Nephron (organoid): ENCODE measurements around the gene PLEKHO2.

Experiments used
- H3K27ac Mint-ChIP-seq, 3 experiments: 2 replicates each; pipeline ENCODE4 v1.8.0; 2020; ENCODE audit warnings: mixed read lengths in 3 of 3, mild to moderate bottlenecking in 2 of 3, moderate library complexity in 1 of 3
- H3K27me3 Mint-ChIP-seq: 2 replicates; pipeline ENCODE4 v1.8.0; 2021; ENCODE audit warnings: low read depth, mild to moderate bottlenecking, moderate library complexity, mixed read lengths
- H3K36me3 Mint-ChIP-seq: 2 replicates; pipeline ENCODE4 v1.8.0; 2020; ENCODE audit warnings: low read depth, mixed read lengths
- H3K4me1 Mint-ChIP-seq: 2 replicates; pipeline ENCODE4 v1.8.0; 2020; ENCODE audit warnings: mixed read lengths
- H3K4me3 Mint-ChIP-seq, 3 experiments: 2 replicates each; pipeline ENCODE4 v1.8.0; 2020; ENCODE audit warnings: mild to moderate bottlenecking in 3 of 3, mixed read lengths in 3 of 3, moderate library complexity in 2 of 3
- H3K9me3 Mint-ChIP-seq: 2 replicates; pipeline ENCODE4 v1.8.0; 2020; ENCODE audit warnings: mixed read lengths
- TF ChIP-seq, protein P1 (sequence below), 3 experiments: fragments of 200-600 bp; sonication (generic); IDR thresholded peaks; one replicate each; pipeline ENCODE4 v1.5.0; 2021; ENCODE audit warnings: antibody characterized with exemption in 3 of 3; ENCODE audit not compliant: unreplicated experiment in 3 of 3

PLEKHO2 gene

DNA sequence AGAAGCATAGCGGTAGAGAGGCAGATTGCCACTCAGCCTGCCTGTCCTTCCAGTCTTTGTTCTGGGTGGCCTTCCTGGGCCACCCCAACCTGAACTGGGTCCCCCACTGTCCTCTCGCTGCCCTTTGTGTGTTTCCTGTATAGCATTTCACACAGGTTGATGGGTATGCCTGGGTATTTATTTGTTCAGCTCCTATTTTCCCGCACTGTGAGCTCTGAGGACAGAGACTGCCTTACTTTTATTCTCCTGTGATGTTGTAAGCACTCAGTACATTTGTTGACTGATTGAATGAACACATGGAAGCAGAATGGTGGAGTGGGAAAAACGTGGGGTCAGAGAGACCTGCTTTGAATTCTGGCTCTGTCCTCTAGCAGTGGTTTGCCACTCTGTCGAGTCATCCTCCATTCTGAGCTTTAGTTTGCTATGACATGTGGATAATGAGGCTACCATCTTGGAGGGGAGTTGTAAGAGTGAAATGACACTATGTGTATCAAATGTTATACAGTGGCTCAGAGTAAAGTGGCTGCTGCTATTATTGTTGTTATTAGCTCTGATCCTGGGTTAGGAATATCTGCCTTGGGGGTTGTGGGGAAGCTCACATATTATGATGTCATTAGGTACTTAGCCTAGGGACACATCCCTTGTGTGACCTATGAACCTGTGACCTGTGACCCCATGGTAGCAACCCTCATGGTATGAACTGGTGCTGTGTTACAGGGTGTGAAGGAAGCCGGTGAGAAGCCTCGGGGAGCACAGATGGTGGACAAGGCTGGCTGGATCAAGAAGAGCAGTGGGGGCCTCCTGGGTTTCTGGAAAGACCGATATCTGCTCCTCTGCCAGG lies 6.4 kb downstream of the PLEKHO2 start:
- peaks cover 21% of the 10 kb centered on the region for H3K36me3 Mint-ChIP-seq

DNA sequence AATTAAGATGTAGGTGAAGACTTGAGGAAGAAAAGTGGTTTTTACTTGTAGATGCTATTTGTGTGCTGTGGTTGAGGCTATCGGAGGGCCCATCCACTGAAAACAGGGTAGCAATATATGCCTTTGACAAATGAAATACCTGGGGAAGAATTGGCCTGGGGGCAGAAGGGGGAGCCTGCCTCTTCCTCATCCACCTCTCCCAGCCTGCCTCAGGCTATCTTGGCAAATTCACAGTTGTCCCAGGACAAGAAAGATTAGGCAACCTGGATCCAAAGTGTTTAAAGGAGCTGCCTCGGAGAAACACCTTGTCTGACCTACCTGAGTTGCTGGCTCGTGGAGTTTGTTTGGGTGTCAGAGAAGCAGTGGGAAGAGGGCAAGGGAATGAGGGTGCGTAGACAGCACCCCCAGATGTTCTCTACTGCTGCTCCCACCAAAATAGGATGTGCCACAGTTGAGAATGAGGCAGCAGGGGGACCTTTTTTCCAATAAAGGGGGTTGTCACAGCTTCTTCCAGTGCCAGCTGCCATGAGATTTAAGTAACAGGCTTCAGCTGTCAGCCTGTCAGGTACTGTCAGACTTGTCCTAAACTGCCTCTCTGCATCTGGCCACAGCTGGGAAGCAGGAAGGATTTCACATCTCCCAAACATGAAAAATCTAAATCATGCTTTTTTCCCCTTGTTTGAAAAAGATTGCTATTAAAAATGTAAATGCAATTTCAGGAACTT lies 9.2 kb downstream of the PLEKHO2 start:
- Mint-ChIP-seq H3K4me3 (no peak overlapping the region), H3K36me3 (peaks cover 22% of the 10 kb centered on the region), H3K9me3 (no peaks in the 10 kb centered on the region), H3K4me1 (peaks cover 43% of the 10 kb centered on the region), H3K27ac (peak overlapping the region in 2 of 3 experiments; percentile 5 to 33), H3K27me3 (no peaks in the 10 kb centered on the region)
- TF ChIP-seq, protein P1, sequence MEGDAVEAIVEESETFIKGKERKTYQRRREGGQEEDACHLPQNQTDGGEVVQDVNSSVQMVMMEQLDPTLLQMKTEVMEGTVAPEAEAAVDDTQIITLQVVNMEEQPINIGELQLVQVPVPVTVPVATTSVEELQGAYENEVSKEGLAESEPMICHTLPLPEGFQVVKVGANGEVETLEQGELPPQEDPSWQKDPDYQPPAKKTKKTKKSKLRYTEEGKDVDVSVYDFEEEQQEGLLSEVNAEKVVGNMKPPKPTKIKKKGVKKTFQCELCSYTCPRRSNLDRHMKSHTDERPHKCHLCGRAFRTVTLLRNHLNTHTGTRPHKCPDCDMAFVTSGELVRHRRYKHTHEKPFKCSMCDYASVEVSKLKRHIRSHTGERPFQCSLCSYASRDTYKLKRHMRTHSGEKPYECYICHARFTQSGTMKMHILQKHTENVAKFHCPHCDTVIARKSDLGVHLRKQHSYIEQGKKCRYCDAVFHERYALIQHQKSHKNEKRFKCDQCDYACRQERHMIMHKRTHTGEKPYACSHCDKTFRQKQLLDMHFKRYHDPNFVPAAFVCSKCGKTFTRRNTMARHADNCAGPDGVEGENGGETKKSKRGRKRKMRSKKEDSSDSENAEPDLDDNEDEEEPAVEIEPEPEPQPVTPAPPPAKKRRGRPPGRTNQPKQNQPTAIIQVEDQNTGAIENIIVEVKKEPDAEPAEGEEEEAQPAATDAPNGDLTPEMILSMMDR (IDR thresholded peaks at IDR 0.05; ENCODE audit: unreplicated experiment in 3 of 3): no peak

More for the DNA sequence above, 6.4 kb downstream of the PLEKHO2 start:
- TF ChIP-seq, protein P1 (IDR thresholded peaks at IDR 0.05; ENCODE audit: unreplicated experiment in 3 of 3): no peak
- peaks cover 52% of the 10 kb centered on the region for H3K4me1 Mint-ChIP-seq
- H3K4me3 Mint-ChIP-seq: no peak overlapping the region
- no peak overlapping the region for H3K27ac Mint-ChIP-seq
- H3K27me3 Mint-ChIP-seq: no peaks in the 10 kb centered on the region
- H3K9me3 Mint-ChIP-seq: no peaks in the 10 kb centered on the region

DNA sequence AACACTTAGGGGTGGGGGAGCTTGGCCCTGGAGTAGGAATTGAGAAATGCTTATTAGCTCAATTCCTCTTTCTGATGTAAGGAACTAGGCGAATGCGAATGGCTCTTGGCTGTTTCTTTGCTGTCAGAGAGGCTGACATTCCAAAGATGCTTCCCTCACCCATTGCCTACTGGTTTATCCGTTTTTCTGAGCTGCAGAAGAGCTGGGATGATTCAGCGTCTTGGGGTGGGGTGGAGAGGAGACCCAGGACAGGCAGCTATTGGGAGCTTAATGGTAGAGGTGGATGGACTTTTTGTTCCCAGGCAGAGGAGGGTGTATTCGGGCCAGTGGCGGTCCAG lies 9.8 kb downstream of the PLEKHO2 start:
- Mint-ChIP-seq H3K4me1 (peaks cover 46% of the 10 kb centered on the region), H3K27me3 (no peaks in the 10 kb centered on the region), H3K9me3 (no peaks in the 10 kb centered on the region), H3K4me3 (no peak overlapping the region), H3K27ac (peak overlapping the region in 2 of 3 experiments; percentile 5 to 9), H3K36me3 (peaks cover 26% of the 10 kb centered on the region)
- TF ChIP-seq, protein P1 (IDR thresholded peaks at IDR 0.05; ENCODE audit: unreplicated experiment in 3 of 3): no peak

DNA sequence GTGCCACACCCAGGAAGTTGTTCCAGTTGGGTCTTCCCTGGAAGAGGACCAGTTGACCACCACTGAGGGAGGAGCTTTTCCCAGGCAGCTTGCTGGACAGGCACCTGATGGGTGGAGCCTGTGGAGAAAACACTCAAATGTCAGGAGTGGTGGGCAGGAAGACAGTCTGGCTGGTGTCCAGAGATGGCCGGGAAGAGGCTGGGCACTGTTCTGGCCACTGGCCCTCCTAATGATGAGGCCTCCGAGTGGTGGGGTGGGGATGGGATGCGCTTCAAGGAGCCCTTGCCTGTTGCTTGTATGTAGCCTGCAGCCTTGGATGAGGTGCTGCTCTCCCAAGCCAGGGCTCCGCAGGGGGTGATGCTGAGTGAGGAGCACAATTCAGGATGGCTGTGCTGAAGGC lies 12.3 kb downstream of the PLEKHO2 start:
- H3K27me3 Mint-ChIP-seq: no peaks in the 10 kb centered on the region

DNA sequence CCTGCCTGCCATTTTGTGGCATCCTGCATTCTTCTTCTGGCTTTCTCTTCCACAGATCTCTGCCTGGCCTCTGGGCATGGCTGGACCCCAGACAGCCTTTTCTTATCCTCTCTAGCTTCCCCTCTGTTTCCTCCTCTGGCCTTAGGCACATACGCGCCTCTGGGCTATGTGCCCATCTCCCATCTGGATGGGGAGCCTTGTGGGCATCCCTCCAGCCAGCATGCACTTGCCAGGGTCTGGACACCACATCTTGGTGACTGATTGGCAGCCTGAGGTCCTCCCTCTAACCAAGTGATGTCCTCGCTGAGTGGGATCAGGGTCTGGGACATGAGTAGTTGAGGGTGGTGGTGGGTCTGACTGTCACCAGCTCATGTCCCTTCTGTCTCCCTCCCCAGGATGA lies 12.8 kb downstream of the PLEKHO2 start:
- Mint-ChIP-seq H3K9me3 (no peaks in the 10 kb centered on the region), H3K36me3 (peaks cover 18% of the 10 kb centered on the region), H3K4me1 (peaks cover 64% of the 10 kb centered on the region), H3K27me3 (no peaks in the 10 kb centered on the region), H3K27ac (peak overlapping the region in 2 of 3 experiments; percentile 34 to 60), H3K4me3 (no peak overlapping the region)
- TF ChIP-seq, protein P1 (IDR thresholded peaks at IDR 0.05; ENCODE audit: unreplicated experiment in 3 of 3): no peak

More for the DNA sequence above, 12.3 kb downstream of the PLEKHO2 start:
- Mint-ChIP-seq H3K36me3 (peaks cover 18% of the 10 kb centered on the region), H3K27ac (peak overlapping the region in 2 of 3 experiments; percentile 34 to 60), H3K4me1 (peaks cover 64% of the 10 kb centered on the region), H3K4me3 (no peak overlapping the region), H3K9me3 (no peaks in the 10 kb centered on the region)
- TF ChIP-seq, protein P1 (IDR thresholded peaks at IDR 0.05; ENCODE audit: unreplicated experiment in 3 of 3): no peak
